Stimulated activated CD8-positive, alpha-beta memory T cell treated with anti-CD3 and anti-CD28 coated beads, Interleukin-7, amount 100 ng/mL, for 4 hours (primary cell): Measurements from ENCODE around the gene CTCFL.
"Not testable (repeated sequence)": the region's sequence is repeated elsewhere in the genome, so short reads cannot be mapped to it uniquely, and the experiment has no call there.

Experiments
- DNase-seq, 2 donors: peaks; one replicate each; pipeline ENCODE4 v3.0.0-alpha.2; 2020; ENCODE audit warnings: low read depth in 2 of 2

The CTCFL gene

GRCh38 chr20:57509665-57510237 lies 15.2 kb downstream of the CTCFL start:
- DNase-seq = no peak

DNA sequence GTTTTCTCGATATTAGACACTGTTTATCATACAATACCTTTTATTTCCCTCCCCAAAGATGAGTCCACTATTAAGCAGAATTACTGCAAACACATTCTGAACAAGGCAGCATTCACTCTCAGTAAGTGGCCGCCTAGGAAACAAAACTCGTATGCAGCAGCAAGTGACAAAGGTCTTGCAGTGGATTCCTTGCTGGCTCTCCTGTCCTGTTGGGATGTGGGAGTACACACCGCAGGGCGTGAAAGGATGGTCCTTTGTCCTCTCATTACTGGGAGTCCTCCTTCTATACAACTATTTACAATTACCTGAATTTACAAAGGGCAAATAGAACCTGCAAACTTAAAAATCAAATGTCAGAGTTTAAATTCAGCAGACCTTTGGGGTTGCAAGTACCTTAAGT lies 16.1 kb downstream of the CTCFL start:
- no peak for DNase-seq

DNA sequence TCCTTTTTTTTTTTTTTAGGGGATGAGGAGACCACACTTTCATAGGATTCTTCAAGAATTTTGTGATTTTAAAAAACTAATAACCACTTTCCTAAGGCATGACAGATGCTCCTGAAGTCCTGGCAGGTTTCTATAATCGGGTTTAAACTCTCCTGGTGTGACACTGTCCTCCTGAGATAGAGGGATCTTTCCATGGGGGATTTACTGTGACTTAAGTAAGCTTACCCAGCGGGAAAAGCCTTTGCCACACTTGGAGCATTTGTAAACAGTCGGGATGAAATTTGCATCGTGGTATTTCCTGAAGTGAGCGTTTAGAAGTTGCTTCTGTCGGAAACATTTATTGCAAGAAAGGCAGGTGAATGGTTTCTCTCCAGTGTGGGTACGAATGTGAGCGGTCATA lies 16.6 kb downstream of the CTCFL start:
- DNase-seq = no peak

- no peak for DNase-seq
Observed at GRCh38 chr20:57507477-57507876, 17.5 kb downstream of the CTCFL start.

GRCh38 chr20:57505979-57506378 lies 19.0 kb downstream of the CTCFL start:
- DNase-seq = no peak

- no peak for DNase-seq
Observed at GRCh38 chr20:57504411-57504810, 20.5 kb downstream of the CTCFL start.

DNA sequence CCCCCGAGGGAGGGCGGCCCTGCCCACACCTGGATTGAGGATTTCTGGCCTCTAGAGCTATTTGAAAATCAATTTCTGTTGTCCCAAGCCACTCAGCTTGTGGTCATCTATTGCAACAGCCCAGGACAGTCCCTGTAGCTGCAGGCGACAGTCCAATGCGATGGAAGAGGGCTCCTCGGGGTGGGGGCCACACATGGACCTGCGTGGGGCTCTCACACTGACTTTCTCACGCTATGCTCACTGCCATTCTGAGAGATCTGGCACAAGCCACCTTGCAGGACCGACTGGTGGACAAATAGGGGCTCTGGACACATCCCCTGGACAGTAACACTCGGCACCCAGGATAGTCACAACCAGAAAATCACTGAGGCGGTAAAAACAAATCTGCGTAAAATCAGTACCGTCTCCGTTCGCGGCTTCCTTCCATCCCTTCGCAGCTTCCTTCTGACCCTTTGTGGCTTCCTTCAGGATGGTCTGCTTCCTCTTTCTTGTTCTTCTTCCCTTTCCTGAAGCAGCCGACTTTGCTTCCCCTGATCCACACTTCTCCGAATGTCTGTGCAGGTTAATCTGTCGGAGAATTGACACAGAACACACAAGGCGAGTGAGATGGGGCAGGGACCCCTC lies 21.8 kb downstream of the CTCFL start:
- DNase-seq = no peak

DNA sequence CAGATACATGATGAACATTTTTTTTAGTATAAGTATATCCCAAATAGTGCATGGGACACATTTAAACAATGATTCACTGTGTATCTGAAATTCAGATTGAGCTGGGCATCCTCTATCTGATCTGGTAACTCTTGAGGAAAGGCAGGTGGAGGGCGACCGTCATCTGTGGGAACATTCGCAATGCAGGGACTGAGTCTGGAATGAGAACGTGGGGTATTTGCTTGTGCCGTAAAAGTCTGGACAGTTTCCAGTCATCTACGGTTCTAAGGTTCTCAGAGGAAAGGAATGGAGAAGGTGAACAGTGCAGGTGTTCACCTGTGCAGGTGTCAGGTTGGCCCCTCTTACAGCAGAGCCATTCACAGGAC lies 22.6 kb downstream of the CTCFL start:
- DNase-seq = no peak

DNA sequence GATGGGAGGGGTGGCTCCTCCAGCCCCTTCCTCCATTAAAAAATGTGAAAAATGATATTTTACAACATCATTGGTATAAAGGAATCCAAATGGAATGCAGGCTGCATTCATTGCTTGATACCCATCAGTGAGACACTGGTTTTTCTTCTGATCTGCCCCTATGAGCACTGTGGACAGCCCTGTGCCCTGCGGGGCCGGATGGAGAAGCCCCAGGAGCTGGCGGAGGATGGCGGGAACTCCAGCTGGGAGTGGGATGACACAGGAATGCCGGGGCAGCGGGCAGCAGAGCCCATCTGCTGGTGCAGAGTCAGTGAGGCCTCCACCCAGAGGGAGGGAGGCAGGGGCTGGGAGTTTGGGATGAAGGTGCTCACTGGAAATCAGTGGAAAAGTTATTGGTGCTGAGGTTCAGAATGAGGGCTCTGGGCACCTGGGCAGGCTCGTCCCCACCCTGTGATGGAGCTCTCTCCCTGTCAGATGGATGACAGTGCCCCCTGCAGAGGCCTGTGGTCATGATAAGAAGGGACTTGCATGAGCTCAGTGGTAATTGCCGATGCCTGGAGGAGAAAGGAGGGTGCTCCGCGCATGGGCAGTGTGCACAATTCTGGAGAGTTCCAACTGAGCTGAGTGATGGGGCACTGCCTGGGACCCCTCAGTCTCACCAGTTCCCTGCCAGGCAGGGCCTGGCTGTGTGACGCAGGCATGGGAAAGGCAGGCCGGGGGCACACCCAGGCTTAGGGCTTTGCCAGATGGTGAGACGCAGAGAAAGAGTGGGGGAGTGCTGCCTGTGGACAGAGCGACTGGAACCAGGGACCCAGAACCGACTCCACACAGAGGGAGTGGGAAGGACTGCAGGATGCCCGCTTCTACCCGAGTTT lies 23.2 kb downstream of the CTCFL start:
- no peak for DNase-seq

DNA sequence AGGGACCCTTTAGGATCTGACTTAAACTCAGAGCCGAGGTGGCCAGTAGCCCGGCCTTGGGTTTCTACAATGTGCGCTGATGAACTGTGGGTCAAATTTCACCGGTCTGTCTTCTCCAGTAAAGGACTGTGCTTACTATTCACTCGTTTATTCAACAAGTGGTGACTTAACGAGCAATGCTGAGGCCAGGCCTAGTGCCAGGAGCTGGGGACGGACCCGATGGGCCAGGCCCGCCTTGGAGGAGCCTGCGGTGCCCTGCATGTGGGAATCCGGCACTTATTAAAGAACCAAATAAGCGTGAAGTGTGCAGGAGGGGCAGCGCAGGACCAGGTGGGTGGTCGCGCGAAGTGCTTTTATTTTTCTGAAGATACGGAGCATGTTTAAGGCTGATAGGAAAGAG lies 24.0 kb downstream of the CTCFL start:
- DNase-seq = no peak

- no peak for DNase-seq
Observed at GRCh38 chr20:57500235-57500634, 24.7 kb downstream of the CTCFL start.

- DNase-seq = no peak
Observed at GRCh38 chr20:57499676-57500075, 25.3 kb downstream of the CTCFL start.

- no peak for DNase-seq
Observed at GRCh38 chr20:57498425-57499400, 26.2 kb downstream of the CTCFL start.

GRCh38 chr20:57496592-57496991 lies 28.3 kb downstream of the CTCFL start:
- DNase-seq = no peak

DNA sequence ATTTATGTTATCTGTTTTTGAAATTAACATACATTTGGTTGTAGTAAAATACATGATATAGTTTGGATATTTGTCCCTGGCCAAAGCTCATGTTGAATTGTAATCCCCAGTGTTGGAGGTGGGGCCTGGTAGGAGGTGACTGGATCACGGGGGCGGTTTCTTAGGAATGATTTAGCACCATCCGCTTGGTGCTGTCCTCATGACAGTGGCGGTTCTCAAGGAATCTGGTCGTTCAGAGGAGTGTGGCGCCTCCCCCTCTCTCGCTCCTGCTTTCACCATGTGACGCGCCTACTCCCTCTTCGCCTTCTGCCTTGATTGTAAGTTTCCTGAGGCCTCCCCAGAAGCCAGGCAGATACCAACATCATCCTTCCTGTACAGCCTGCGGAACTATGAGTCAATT lies 29.0 kb downstream of the CTCFL start:
- no peak for DNase-seq

GRCh38 chr20:57493091-57493615 lies 31.8 kb downstream of the CTCFL start:
- no peak for DNase-seq

GRCh38 chr20:57491373-57491772 lies 33.6 kb downstream of the CTCFL start:
- no peak for DNase-seq

GRCh38 chr20:57488277-57488676 lies 36.7 kb downstream of the CTCFL start:
- DNase-seq = not testable (repeated sequence)

DNA sequence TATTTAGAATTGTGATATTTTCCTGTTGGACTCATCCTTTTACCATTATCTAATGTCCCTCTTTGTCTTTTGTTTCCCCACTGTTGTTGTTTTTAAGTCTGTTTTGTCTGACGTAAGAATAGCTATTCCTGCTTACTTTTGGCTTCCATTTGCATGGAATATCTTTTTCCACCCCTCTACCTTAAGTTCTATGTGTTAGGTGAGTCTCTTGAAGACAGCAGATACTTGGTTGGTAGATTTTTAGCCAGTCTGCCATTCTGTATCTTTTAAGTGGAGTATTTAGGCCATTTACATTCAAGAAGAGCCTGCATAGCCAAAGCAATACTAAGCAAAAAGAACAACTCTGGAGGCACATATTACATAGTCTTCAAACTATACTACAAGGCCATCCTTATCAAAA lies 39.2 kb downstream of the CTCFL start:
- no peak for DNase-seq

GRCh38 chr20:57484772-57485171 lies 40.2 kb downstream of the CTCFL start:
- no peak for DNase-seq

- no peak for DNase-seq
Observed at GRCh38 chr20:57483287-57484050, 41.5 kb downstream of the CTCFL start.
